Heart left ventricle (tissue), 13 donors: Measurements from ENCODE around the gene SYDE1.

ENCODE experiments used
- CTCF ChIP-seq, 12 donors: fragments of 200-600 bp; sonication (generic) in 4 of 12; IDR thresholded peaks; one replicate each; pipeline versions ENCODE4 v1.5.0 to v1.8.0; 2018 to 2022; ENCODE audit warnings: antibody characterized with exemption in 12 of 12, mild to moderate bottlenecking in 5 of 12
- POLR2A ChIP-seq, 2 donors: fragments of 450-650 bp; IDR thresholded peaks; one replicate each; pipeline ENCODE4 v1.6.1; 2017; ENCODE audit warnings: antibody characterized with exemption in 2 of 2, mild to moderate bottlenecking in 2 of 2, moderate library complexity in 2 of 2
- donor health status: ischemic (EF 13 %, LVEDD 7.1; RV severe dilation, severe dysfunction).
- donor health status: DM: no; HTN: yes; CAD: no.
- donor health status: DM: no; HTN: no; CAD: no.
- donor health status: ischemic (EF 25% LVEDD 6.9; RV normal size, moderate dysfunction).
- donor health status: ischemic (EF 25% LVEDD 5.7; RV mildly dilated, moderate dysfunction).
- donor health status: ischemic (EF 35%, LVEDD 5.7; RV mildly dilated, moderate dysfunction).
- donor health status: nonischemic (EF 11% LVEDD 7.7; RV severe dilation, severe dysfunction).
- donor health status: DM: yes; HTN: yes; CAD: no.
- donor health status: PGD.
- donor health status: ischemic (EF 29% LVEDD 5.4; RV normal size, mild dysfunction).
- donor health status: nonischemic (EF 23%, LVEDD 6.1; RV moderate dilation, normal function).

DNA sequence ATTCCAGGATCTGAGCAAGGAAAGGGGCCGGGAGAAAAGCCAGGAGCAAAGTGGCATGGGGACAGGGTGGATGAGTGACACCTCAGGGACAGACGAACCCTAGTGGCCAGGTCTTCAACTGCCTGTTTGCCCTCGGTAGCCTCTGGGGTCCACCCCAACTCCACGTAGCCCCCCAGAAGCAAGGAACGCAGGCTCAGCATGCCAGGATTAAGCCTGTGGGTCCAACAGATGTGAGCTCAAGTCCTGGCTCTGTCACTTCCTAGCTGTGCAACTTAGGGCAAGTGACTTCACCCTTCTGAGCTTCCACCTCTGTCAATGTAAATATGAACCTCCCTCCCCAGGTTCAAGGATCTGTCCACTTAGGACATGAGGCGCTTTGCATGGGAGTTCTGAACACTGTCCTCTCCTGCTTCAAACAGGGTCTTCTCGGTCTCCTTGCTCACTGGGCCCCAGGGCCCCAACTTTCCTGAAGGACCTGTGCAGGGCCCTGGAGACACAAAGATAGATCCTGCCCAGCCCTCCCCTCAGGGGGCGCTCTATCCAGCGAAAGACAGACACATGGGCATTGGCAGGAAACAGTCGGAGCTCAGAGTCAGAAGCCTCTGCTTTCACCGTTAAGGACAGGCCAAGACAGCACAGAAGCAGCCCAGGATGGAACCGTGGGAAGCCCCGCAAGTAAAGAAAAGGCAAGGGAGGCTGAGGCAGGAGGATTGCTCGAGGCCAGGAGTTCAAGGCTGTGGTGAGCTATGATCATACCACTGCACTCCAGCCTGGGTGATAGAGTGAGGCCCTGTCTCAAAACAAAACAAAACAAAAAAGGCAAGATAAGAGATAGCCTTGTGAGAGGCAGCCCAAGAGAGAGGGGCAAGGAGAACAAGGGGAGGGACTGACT lies 13.2 kb downstream of the SYDE1 start:
- TF ChIP-seq CTCF (IDR thresholded peaks at IDR 0.05) (no peak), POLR2A (IDR thresholded peaks at IDR 0.05) (no peak)
